HuH-7 (cell line): Measurements from ENCODE around the gene MYO9A.

Experiments
- DNase-seq: peaks from one replicate; pipeline ENCODE4 v3.0.0; 2011; ENCODE audit warnings: low spot score

MYO9A gene

DNA sequence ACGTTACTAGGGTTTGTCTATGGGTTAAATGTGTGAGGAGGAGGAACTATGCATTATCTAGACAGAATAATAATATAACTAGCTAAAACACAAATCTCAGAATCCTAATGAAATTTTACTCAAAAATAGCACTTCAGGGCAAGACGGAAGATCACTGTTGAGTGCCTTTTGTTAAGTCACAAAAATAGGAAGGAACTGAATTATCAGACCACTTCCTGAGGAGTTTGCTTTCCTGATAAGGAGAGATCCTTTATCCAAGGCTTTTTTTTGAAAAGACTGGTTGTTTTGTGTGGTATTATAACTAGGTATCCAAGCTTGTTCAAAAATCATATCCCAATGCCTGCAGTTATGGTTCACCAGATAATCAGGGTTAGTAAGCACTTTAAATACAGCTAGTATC lies 273.0 kb downstream of the MYO9A start:
- no peak for DNase-seq

DNA sequence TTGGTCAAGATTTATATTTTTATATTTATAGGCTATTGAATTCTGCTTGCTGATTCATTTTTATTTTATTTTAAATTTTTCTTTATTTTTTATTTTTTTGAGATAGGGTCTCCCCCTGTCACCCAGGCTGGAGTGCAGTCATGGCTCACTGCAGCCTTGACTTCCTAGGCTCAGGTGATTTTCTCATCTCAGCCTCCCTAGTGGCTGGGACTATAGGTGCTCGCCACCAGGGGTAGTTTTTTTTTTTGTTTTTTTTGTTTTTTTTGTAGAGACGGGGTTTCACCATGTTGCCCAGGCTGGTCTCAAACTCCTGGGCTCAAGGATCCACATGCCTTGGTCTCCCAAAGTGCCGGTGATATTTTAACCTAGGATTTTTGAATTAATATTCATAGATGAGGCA lies 276.4 kb downstream of the MYO9A start:
- DNase-seq: no peak

DNA sequence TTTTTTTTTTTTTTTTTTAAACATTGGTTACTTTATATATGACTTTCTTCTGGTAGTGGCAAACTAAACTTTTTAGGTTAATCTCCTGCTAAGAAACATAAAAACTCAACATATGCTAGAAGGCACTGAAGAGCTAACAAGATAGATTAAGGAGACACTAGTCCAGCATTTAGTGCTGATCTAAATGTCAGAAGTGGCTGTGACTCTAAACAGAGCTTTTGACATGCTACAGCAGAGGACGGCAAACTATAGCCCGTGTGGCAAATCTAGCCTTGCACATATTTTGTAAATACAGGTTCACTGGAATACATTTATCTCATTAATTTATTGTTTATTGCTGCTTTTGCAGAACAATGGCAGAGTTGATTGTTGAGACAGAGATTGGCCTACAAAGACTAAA lies 287.0 kb downstream of the MYO9A start:
- DNase-seq: no peak

DNA sequence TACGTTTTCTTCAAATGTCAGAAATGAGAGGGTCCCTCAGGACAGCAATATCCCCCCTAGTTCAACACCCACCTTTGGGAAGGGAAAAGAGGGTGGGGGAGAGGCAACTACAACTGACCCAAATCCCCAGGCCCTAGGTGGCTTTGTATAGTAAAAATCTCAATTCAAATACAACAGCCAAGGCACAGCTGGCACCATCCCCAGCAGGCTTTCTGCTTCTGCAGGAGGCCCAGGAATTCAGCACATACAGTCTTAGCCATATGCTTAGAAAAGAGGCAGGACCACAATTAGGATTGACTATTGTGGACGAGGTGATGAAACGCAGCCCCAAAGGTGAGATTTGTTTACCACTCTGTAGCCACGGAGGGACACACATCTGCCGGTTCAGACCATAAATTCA lies 291.8 kb downstream of the MYO9A start:
- DNase-seq: no peak

DNA sequence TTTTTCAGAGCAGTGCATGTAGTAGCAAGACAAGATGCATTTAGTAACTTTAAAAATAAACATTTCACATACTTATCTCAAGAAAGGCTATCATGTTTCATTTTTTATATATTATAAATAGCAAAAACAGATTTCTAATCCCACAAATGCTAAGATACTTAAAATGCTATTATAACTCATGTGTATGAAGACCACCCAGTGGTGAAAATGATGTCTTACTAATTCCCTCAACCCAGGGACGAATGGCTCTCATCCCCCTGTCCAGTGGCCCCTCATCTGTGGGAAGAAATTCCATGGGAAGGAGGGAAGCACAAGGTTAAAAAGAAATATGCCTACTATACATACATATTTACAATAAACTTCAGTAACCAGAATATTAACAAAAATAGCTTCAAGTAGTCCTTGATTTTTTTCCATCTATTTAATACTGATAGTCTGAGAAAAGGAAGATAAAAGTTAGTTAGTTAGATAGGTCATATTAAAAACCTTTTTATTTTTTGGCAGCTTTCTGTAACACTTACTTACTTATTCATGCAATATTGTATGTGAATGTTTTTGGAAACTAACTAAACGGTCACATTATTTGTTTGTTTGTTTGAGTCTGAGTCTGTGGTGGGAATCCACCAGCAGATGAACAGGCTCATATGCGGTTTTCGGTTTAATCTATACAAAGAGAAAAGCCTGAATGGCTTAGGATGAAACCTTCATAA lies 292.8 kb downstream of the MYO9A start:
- no peak for DNase-seq

DNA sequence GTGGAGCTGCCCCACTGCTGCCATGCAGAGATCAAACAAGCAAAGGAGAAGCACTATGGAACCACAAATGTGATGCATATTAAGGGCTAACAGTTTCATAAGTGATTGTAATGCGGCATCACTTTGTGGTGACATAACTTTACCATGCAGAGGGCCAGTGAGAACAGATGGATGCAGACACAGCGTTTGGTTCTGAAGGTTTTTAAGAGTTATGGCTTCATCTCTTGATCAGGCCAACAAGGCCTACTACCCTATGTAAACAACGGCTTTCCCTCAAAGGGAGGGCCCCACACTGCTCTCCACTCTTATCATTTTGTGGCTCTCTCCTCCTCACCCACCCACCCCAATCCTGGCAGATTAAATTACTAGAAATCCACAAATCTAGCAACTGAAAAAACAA lies 294.1 kb downstream of the MYO9A start:
- no peak for DNase-seq

DNA sequence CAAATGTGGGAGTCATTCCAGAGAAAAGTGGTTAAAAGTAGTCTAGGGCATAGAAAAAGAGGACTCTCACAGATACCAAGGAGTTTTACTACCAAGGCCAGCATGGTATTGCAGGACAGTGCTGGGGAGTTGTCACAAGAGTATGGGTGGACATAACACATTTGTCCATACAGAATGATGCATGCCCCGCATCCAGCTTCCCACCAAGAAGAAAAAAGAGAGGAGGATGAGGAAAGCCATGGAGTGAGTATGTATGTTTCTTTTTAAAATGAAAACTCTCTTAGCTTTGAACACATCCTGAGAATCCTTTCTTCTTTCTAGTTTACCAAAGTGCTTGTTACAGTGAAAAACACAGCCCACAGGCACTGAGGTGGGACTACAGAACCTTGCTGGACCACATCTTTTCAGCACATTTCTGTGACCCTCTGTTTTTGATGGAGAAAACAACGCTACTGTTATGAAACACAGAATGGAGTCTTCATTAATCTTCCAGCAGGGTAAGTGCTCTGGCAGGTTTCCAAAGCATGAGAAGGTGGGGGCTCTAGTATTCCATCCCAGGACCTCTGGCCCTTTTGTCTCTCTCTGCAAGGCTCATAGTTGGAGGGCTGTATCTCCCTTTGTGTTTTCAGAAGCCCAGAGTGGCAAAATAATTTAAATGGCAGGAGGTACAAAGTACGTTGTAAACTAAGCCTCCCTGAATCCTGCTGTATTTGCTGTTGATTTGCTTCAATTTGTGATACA lies 294.9 kb downstream of the MYO9A start:
- no peak for DNase-seq

DNA sequence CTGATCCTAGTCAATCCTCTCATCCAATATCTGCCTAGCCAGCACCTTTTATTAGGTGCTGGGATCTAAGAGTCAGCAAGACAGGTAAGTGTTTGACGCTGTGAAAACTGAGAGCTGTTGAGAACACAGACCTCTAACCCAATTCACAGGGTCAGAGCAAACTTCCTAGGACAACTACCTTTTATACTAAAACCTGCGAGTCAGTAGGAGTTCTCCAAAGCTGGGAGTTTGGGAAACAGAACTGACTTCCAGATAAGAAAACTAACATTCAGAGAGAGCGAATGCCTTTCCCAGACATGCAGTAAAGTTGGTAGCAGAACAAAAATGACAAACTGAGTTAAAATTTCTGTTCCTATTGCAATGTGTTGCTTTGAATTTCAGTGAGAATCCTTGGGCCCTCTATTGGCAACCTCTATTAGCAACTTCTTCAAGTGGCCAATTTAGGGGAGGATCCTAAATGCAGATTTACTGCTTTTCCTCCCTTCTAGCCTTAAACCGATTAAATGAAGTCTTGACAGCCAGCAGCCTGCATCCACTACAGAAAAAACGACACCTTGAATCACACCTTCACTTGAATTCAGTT lies 296.3 kb downstream of the MYO9A start:
- no peak for DNase-seq

DNA sequence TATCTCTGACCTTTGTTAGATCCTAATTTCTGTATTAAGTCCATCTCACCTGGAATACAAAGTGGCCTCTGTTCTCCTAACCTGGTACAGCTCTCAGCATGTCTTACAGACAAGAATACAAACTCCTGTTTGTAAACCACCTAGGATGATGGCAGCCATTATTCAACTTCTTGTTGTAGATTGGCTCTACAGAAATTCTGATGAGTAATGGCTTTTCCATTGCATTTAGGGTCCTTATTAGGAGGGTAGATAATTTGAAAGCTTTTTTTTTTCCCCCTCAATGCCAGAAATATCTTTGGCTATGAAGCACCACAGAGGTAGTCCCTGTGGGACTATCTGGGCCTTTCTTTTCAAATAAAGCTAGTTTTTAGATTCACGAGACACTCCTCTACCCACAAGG lies 297.8 kb downstream of the MYO9A start:
- DNase-seq: no peak

DNA sequence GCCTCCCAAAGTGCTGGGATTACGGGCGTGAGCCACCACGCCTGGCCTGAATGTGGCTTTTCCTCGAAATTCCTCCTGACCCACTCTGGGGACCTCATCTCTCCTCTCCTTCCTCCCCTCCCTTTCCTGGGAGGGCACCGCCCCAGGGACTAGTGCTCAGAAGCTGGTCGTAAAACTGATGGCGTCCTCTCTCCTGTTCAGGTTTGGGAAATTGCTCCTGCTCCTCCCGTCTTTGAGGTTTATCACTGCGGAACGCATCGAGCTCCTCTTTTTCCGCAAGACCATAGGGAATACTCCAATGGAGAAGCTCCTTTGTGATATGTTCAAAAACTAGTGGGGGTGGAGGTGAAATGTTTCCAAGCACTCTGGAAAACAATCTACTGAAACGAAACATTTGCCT lies 300.6 kb downstream of the MYO9A start:
- DNase-seq: no peak

DNA sequence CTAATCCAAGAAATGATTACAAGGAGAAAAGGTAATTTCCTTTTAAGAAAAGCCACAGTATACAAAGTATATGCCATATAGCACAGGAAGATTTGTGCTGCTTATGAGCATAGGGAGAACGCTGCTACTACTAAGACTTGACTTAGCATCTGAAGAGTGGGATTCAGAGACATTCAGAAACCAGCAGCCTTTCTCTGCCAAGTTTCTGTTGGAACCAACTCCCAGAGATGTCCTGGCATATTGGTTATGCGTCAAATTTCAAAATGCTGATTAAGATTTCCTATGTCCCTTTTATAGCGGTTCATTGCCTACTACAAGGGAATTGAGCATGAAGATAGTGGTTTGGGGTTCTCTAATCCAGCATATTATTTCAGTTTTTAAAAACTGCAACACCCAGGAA lies 302.6 kb downstream of the MYO9A start:
- no peak for DNase-seq

DNA sequence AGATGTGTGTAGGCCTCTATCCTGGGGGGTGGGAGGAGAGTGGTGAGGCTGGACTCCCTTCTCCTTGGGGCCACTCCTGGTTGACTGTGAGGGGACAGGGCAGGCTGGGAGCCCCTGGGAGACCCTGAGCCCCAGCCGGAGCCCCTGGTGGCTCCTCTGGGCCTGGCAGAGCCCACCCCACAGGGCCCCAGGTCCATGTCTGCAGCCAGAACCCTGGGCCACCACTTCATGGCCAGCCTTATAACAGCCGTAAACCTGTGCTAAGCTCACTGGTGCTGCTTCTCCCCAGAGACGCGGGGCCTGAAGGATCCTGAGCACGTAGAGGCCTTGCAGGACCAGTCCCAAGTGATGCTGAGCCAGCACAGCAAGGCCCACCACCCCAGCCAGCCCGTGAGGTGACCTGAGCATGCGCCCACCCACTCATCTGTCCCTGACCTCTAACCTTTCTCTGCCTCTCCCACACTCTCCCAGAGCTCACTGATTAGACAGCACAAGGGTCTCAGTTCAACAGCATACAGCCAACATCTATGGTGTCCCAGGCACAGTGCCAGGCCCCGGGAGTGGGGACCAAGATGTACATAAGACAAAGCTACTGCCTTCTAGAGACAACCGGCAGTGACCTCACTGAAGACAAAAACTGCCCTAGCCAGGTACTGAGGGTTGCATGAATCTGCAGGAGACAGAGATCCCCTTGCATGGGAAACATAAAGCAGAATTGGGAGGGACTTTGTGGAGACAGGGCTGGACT lies 304.1 kb downstream of the MYO9A start:
- no peak for DNase-seq

DNA sequence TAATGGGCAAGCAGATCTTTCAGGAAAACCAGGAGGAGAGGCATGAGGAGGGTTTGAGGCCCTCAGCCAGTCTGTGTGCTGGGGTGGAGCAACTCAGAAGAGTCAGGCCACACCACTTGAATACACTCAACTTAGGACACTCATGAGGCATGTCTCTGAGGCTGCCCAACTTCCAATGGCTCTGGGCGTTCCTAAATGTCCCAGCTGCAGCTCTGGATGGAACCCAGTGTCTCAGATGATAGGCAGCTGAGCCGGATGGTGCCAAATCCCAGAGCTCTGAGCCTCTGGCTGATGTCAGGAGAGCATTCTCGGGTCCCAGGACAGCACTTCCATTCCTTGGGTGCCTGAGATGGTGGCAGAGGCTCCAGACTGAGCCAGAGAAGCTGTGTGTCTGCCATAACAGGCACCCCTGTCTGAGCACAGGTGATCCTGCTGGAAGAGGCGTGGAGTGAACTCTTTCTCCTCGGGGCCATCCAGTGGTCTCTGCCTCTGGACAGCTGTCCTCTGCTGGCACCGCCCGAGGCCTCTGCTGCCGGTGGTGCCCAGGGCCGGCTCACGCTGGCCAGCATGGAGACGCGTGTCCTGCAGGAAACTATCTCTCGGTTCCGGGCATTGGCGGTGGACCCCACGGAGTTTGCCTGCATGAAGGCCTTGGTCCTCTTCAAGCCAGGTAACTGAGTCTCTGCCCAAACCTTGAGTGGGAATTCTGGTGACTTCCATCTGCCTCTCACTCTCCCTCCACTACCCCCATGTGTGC lies 304.8 kb downstream of the MYO9A start:
- no peak for DNase-seq

DNA sequence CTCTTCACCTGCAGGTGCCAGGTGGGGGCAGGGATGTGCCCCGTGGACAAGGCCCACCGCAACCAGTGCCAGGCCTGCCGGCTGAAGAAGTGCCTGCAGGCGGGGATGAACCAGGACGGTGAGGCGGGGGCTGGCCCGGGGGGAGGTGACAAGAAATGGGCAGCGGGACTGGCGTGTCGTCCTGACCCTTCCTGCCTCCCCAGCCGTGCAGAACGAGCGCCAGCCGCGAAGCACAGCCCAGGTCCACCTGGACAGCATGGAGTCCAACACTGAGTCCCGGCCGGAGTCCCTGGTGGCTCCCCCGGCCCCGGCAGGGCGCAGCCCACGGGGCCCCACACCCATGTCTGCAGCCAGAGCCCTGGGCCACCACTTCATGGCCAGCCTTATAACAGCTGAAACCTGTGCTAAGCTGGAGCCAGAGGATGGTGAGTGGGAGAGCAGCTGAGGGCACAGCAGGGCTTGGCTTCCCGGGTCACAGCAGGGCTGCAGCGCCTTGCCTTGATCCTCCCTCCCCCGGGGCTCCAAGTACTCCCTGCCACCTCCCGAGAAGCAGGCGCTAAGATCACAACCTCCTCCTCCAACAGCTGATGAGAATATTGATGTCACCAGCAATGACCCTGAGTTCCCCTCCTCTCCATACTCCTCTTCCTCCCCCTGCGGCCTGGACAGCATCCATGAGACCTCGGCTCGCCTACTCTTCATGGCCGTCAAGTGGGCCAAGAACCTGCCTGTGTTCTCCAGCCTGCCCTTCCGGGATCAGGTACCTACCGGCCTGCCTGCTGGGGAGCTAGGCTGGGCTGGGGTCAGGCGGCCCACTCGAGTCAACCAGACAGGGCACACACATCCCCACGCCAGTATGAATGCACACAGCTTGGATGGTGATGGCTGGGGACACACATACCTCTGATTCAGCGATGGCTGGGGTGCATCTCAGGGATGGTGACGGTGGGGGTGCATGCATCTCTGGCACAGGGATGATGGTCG lies 305.9 kb downstream of the MYO9A start:
- no peak for DNase-seq

DNA sequence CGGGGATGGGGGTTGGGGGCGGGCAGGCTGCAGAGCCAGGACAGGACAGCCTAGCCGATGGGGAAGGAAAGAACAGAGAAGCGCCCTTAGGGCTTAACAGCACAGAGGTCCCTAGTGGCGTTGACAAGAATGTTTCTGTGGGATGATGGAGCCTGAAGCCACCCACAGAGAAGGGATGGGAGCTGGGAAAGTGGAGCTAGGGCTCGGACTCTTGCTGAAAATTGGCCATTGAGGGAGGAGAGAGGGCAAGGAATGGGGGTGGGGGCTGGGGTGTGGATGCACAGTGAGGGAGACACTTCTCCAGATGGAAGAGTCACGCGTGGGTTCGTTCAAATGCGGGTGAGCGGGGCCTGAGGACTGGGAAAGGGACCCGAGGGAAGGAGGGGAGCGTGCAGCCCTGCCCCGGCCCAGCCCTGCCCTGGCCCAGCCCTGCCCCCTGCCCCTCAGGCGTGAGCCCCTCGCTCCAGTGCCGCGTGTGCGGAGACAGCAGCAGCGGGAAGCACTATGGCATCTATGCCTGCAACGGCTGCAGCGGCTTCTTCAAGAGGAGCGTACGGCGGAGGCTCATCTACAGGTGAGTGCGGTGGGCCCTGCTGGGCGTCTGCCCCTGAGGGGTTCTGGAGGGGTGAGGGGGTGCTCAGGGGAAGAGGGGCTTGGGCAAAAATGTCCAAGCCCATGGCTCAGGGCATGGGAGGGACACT lies 306.8 kb downstream of the MYO9A start:
- DNase-seq: no peak

DNA sequence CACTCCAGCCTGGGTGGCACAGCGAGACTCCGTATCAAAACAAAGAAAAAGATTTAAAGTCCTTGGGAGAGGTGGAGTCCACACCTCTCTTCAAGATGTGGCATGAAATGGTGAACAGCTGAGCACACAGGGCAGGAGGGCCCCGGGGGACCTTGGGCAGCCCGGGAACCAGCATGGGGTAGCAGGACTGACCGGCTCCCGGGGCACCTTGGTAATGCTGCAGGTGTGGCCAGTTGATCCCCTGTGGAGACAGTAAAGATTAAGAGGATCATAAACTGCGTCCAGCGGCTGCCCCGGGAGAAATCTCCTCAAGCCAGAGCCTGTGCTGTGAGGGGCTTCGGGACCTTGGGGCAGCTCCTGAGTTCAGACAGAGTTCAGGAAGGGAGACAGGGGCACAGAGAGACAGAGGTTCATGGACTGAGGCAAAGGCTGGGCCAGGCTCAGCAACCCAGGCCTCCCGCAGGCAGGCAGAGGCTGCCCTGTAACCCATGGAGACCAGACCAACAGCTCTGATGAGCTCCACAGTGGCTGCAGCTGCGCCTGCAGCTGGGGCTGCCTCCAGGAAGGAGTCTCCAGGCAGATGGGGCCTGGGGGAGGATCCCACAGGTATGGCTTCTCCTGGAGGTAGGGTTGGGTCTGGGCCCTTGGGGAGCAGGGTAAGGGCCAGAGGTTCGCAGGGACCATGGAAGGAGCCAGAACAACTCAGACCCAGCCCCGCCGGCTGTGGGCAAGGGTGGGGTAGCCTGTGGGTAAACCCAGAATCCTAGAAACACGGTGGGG lies 307.5 kb downstream of the MYO9A start, which contains the start of gene NR2E3:
Gene NR2E3, plus strand, starts transcription at position 299 of the 780 bp plus-strand sequence. Its CDS starts 190 bp downstream, at position 489.
- no peak for DNase-seq

DNA sequence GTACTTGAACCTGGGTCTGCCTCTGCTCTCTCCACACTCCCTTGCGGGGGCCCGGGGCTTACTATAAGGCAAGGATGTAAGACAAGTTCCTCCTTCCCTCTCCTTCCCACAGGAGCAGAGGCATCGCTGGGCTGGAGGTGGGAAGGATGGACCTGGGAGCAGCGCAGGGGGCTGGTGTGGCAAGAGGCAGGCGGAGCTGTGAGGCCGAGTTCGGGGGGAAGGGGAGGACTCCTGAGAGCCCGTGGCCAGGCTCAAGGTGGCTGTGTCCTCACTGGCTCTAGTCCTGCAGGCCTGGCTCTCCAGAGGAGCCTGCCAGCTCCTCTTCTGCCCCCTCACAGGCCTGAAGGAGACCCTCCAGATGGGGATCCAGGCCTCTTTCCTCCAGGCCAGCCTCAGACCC lies 308.6 kb downstream of the MYO9A start:
- DNase-seq: no peak

DNA sequence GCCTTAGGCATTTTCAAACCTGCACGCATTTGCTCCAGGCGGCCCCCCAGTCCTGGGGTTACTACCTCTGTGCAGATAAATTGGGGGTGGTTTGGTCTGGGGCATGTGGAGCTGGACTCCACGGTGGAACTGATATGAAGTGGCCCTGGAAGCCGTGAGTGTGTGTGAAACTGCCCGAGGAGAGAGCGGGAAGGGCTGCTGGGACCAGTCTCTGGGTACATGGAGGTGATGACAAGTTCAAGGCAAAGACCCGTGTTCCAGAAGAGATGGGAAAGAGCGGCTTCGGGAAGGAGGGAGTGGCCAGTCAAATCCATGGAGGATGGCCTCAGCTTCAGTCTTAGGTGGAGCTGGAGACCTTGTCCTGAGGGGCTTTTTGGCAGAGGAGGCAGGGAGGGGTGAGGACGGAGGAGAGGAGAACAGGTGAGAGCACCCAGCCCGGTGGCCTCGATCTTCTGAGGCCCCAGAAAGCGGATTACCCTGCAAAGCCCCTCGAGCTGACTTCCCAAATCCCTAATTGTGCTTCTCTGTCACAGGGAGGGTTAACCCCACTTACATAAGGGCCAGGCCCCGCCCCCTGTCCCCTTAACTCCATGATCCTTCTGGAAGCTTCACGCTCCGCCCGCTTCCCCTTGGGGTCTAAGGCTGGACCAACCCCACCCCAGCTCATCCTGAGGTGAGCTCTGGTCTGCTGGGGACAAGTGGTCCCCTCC lies 309.5 kb downstream of the MYO9A start:
- no peak for DNase-seq

DNA sequence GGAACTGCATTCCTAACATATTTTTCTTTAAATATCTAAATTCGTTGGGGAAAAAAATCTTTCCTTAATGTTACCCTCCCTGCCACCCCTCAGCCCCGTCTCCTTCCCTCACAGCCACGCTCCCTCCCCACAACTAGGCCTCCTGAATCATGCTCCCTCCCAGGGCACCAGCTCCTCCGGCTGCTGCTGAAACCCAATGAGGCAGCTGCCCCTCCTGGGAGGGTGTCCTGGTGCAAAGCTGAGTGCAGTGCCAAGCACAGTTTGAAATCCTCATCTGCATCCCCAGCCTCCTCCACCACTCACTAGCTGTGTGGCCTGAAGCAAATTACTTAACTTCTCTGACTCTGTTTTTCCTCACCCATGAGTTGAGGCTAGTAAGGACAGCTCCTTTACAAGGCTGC lies 310.3 kb downstream of the MYO9A start:
- no peak for DNase-seq
